Sciatic nerve (tissue), 2 donors: ENCODE results near the gene IFNG. TPM values are rescaled to one million over a fixed set of nuclear protein-coding genes. Genes with fewer than 3 reads are reported as not detected.
"Not testable (repeated sequence)": the region's sequence is repeated elsewhere in the genome, so short reads cannot be mapped to it uniquely, and the experiment has no call there.

Source experiments
- ATAC-seq: fragments of 200-7000 bp; cut with Tn5 transposase; one replicate; pipeline ENCODE4 v1.9.1; 2020; ENCODE audit warnings: mild to moderate bottlenecking, moderate library complexity
- DNase-seq: peaks from one replicate; pipeline ENCODE4 v3.0.0-alpha.2; 2020; ENCODE audit warnings: low spot score
- intact Hi-C: fragments of 100-400 bp; cut with DNase I; formaldehyde crosslinking; loops from one replicate; pipeline ENCODE4 v1.14.2; 2022
- total RNA-seq: library from RNA; stranded (reverse); fragmentation: NEBNext Ultra II Directional; extraction: Animal tissue kit (Norgen Biotek cat#: 25700); gene quantifications from one replicate; pipeline ENCODE4 v1.2.1, GENCODE V29; 2021
- donor health status: DM: no; HTN: no; CAD: no.
- donor health status: DM: no; HTN: no; CAD: no.

Gene IFNG
- 0.40 TPM for total RNA-seq

GRCh38 chr12:68159681-68160304, at the start of gene IFNG:
TSS of gene IFNG (minus strand) at chr12:68159740. CDS start at chr12:68159615, 125 bp downstream.
- intact Hi-C loops = no loop called here
- DNase-seq (no peak), ATAC-seq (no peak)

- DNase-seq, intact Hi-C loops, ATAC-seq: not testable (repeated sequence)
Observed at GRCh38 chr12:68209048-68209728, 49.6 kb upstream of the IFNG start.

- intact Hi-C loops = no loop called here
- DNase-seq = no peak
Observed at GRCh38 chr12:68207276-68207675, 47.7 kb upstream of the IFNG start.

GRCh38 chr12:68206446-68206845, 46.9 kb upstream of the IFNG start:
- DNase-seq (no peak), ATAC-seq (no peak)
- intact Hi-C loops = no loop called here

More at GRCh38 chr12:68207276-68207675, 47.7 kb upstream of the IFNG start:
- ATAC-seq = no peak

GRCh38 chr12:68203460-68203875, 43.9 kb upstream of the IFNG start:
- ATAC-seq = no peak
- intact Hi-C loops = no loop called here
- no peak for DNase-seq

- intact Hi-C loops = no loop called here
- no peak for DNase-seq
- ATAC-seq = no peak
Observed at GRCh38 chr12:68200854-68201253, 41.3 kb upstream of the IFNG start.

GRCh38 chr12:68199127-68199526, 39.6 kb upstream of the IFNG start:
- ATAC-seq = no peak
- intact Hi-C loops = no loop called here
- no peak for DNase-seq

- intact Hi-C loops = no loop called here
- DNase-seq (no peak), ATAC-seq (no peak)
Observed at GRCh38 chr12:68198507-68199086, 39.1 kb upstream of the IFNG start.

- ATAC-seq (no peak), DNase-seq (no peak)
- intact Hi-C loops = no loop called here
Observed at GRCh38 chr12:68190301-68190700, 30.8 kb upstream of the IFNG start.

GRCh38 chr12:68189821-68190242, 30.3 kb upstream of the IFNG start:
- intact Hi-C loops = no loop called here
- ATAC-seq (no peak), DNase-seq (no peak)

- intact Hi-C loops = no loop called here
- DNase-seq = no peak
- ATAC-seq = no peak
Observed at GRCh38 chr12:68185598-68185997, 26.1 kb upstream of the IFNG start.

- ATAC-seq = peak; percentile 71
- intact Hi-C loops = no loop called here
- no peak for DNase-seq
Observed at GRCh38 chr12:68180792-68181744, 21.5 kb upstream of the IFNG start.

- intact Hi-C loops = no loop called here
- no peak for DNase-seq
- no peak for ATAC-seq
Observed at GRCh38 chr12:68178774-68179439, 19.4 kb upstream of the IFNG start.

GRCh38 chr12:68178184-68178583, 18.6 kb upstream of the IFNG start:
- no peak for ATAC-seq
- DNase-seq = no peak
- intact Hi-C loops = no loop called here

GRCh38 chr12:68177562-68177961, 18.0 kb upstream of the IFNG start:
- no peak for DNase-seq
- intact Hi-C loops = no loop called here
- no peak for ATAC-seq

GRCh38 chr12:68176257-68176656, 16.7 kb upstream of the IFNG start:
- intact Hi-C loops = no loop called here
- ATAC-seq (no peak), DNase-seq (no peak)

GRCh38 chr12:68175557-68176061, 16.1 kb upstream of the IFNG start:
- no peak for DNase-seq
- ATAC-seq = no peak
- intact Hi-C loops = no loop called here

- intact Hi-C loops, DNase-seq, ATAC-seq: not testable (repeated sequence)
Observed at GRCh38 chr12:68174761-68175160, 15.2 kb upstream of the IFNG start.

GRCh38 chr12:68173792-68174191, 14.3 kb upstream of the IFNG start:
- intact Hi-C loops = no loop called here
- ATAC-seq = no peak
- DNase-seq = no peak
